ENCODE data around the gene CXXC1. TPM values are rescaled to one million over a fixed set of nuclear protein-coding genes. Genes with fewer than 3 reads are reported as not detected.

The CXXC1 gene
- total and polyA plus RNA-seq, 2 of the 8 experiments (the other 6 are each of a cell fraction or from before 2014, with no cell fraction given): 73.3 to 136 TPM

DNA sequence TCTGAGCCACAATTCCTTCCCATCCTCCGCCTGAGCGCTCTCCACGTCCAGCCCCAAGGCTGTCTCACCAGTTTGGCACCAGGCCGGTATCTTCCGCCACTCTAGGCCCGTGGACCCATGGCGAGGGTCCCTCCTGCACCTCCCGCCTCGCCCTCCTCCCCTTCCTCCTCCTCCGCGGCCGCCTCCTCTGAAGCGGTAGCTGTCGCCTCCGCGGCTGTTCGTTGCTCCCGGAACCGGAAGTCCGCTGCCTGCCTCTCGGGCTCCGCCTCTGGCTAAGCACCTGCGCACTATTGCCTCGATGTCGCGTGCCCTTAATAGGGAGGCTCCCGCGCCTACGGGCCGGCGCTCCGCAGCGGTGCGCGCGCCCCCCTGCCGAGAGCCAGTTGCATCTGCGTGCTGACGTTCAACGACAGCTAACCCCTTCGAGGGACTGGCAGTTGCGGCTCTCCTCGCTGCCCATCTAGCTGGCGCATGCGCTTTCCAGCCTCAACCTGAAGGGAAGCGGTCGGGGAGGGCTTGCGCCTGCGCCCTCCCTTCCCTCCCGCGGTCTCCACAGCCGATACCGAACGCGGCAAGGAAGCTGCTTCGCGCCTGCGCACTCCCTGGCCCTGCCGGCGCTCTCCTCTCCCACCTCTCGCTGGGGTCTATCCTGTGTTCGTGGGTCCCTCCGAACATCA lies 6.1 kb downstream of the CXXC1 start, which contains the start of gene MBD1 (continued):
- TF ChIP-seq, protein P1, sequence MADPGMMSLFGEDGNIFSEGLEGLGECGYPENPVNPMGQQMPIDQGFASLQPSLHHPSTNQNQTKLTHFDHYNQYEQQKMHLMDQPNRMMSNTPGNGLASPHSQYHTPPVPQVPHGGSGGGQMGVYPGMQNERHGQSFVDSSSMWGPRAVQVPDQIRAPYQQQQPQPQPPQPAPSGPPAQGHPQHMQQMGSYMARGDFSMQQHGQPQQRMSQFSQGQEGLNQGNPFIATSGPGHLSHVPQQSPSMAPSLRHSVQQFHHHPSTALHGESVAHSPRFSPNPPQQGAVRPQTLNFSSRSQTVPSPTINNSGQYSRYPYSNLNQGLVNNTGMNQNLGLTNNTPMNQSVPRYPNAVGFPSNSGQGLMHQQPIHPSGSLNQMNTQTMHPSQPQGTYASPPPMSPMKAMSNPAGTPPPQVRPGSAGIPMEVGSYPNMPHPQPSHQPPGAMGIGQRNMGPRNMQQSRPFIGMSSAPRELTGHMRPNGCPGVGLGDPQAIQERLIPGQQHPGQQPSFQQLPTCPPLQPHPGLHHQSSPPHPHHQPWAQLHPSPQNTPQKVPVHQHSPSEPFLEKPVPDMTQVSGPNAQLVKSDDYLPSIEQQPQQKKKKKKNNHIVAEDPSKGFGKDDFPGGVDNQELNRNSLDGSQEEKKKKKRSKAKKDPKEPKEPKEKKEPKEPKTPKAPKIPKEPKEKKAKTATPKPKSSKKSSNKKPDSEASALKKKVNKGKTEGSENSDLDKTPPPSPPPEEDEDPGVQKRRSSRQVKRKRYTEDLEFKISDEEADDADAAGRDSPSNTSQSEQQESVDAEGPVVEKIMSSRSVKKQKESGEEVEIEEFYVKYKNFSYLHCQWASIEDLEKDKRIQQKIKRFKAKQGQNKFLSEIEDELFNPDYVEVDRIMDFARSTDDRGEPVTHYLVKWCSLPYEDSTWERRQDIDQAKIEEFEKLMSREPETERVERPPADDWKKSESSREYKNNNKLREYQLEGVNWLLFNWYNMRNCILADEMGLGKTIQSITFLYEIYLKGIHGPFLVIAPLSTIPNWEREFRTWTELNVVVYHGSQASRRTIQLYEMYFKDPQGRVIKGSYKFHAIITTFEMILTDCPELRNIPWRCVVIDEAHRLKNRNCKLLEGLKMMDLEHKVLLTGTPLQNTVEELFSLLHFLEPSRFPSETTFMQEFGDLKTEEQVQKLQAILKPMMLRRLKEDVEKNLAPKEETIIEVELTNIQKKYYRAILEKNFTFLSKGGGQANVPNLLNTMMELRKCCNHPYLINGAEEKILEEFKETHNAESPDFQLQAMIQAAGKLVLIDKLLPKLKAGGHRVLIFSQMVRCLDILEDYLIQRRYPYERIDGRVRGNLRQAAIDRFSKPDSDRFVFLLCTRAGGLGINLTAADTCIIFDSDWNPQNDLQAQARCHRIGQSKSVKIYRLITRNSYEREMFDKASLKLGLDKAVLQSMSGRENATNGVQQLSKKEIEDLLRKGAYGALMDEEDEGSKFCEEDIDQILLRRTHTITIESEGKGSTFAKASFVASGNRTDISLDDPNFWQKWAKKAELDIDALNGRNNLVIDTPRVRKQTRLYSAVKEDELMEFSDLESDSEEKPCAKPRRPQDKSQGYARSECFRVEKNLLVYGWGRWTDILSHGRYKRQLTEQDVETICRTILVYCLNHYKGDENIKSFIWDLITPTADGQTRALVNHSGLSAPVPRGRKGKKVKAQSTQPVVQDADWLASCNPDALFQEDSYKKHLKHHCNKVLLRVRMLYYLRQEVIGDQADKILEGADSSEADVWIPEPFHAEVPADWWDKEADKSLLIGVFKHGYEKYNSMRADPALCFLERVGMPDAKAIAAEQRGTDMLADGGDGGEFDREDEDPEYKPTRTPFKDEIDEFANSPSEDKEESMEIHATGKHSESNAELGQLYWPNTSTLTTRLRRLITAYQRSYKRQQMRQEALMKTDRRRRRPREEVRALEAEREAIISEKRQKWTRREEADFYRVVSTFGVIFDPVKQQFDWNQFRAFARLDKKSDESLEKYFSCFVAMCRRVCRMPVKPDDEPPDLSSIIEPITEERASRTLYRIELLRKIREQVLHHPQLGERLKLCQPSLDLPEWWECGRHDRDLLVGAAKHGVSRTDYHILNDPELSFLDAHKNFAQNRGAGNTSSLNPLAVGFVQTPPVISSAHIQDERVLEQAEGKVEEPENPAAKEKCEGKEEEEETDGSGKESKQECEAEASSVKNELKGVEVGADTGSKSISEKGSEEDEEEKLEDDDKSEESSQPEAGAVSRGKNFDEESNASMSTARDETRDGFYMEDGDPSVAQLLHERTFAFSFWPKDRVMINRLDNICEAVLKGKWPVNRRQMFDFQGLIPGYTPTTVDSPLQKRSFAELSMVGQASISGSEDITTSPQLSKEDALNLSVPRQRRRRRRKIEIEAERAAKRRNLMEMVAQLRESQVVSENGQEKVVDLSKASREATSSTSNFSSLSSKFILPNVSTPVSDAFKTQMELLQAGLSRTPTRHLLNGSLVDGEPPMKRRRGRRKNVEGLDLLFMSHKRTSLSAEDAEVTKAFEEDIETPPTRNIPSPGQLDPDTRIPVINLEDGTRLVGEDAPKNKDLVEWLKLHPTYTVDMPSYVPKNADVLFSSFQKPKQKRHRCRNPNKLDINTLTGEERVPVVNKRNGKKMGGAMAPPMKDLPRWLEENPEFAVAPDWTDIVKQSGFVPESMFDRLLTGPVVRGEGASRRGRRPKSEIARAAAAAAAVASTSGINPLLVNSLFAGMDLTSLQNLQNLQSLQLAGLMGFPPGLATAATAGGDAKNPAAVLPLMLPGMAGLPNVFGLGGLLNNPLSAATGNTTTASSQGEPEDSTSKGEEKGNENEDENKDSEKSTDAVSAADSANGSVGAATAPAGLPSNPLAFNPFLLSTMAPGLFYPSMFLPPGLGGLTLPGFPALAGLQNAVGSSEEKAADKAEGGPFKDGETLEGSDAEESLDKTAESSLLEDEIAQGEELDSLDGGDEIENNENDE (IDR thresholded peaks at IDR 0.05; ENCODE audit: insufficient replicate concordance, low read length): no peak
- no peak for TF ChIP-seq NANOG (IDR thresholded peaks at IDR 0.05; ENCODE audit: insufficient read depth, low read depth, low read length, poor library complexity, severe bottlenecking)
- TF ChIP-seq TAF1 (IDR thresholded peaks at IDR 0.05; ENCODE audit: low read depth, low read length): peak; percentile 64; the same call in 1 of the 2 replicates
- peak; percentile 89 for TF ChIP-seq PHF8 (conservative IDR thresholded peaks at IDR 0.05; ENCODE audit: low read depth, low read length)
- TF ChIP-seq RAD21 (IDR thresholded peaks at IDR 0.05 in 1 of 2, conservative IDR thresholded peaks at IDR 0.05 in 1 of 2; ENCODE audit: low read depth in 2 of 2, low read length in 2 of 2): no peak
- TF ChIP-seq RNF2 (IDR thresholded peaks at IDR 0.05; ENCODE audit: borderline replicate concordance, low read depth, low read length, missing control alignments, poor library complexity, severe bottlenecking): no peak
- no peak for TF ChIP-seq SP2 (IDR thresholded peaks at IDR 0.05; ENCODE audit: low read length)
- TF ChIP-seq KDM4A (IDR thresholded peaks at IDR 0.05; ENCODE audit: low read depth, low read length, severe bottlenecking): peak; percentile 92
- no peak for TF ChIP-seq BRCA1 (IDR thresholded peaks at IDR 0.05; ENCODE audit: low read depth, low read length)

Data from H1 (cell line).